GM19193 (cell line): ENCODE measurements around the gene IFIT3.

Experiments used
- POLR2A ChIP-seq: IDR thresholded peaks from 4 replicates; pipeline ENCODE4 v1.6.1; 2011; ENCODE audit not compliant: insufficient read depth, insufficient read length; ENCODE audit errors: extremely low read depth

The IFIT3 gene

GRCh38 chr10:89301721-89302445, 25.9 kb upstream of the IFIT3 start, which contains the start of gene IFIT2:
Gene IFIT2 (plus strand): TSS chr10:89302046. CDS start chr10:89302124, 78 bp downstream.
- TF ChIP-seq POLR2A, result peak; percentile 63

GRCh38 chr10:89302625-89303024, 25.2 kb upstream of the IFIT3 start:
- no peak for TF ChIP-seq POLR2A

GRCh38 chr10:89303161-89303560, 24.6 kb upstream of the IFIT3 start:
- TF ChIP-seq POLR2A, result no peak

DNA sequence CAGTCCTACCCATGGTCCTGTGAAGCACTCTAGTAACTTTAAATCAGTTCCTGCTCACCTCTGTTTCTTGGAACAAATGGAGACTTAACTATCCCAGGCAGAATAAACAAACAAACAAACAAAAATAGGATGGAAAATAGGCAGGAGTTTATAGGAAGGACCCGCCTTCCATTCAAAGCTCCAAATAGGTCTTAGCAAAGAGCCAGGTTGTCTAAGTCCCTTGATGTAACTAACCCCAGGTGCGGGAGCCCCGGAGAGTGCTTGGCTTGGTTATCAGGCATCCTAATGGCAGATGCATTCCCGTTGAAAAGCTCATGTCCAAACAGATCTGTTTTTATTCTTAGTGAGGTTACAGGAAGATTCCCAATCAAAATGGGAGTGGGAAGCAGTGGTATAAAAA, 23.8 kb upstream of the IFIT3 start:
- no peak for TF ChIP-seq POLR2A

- no peak for TF ChIP-seq POLR2A
Observed at GRCh38 chr10:89304446-89304845, 23.4 kb upstream of the IFIT3 start.

DNA sequence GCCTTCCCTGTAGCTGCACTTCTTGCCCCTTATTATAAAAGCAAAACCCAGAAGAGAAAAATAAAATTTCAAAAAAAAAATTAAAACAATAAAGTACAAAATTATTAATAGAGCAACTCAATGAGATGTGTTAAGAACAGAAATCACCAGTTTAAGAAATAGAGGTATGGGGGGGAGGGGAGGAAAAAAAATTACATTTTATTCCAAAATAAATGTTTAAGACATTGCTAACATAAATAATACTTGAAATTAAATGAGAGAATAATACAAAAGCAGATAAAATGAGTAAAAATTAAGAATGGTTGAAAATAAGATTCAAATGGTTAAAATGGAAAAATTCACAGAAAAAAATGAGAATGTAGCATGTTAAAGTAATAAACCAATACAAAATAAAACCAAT, 22.9 kb upstream of the IFIT3 start:
- TF ChIP-seq POLR2A, result no peak

DNA sequence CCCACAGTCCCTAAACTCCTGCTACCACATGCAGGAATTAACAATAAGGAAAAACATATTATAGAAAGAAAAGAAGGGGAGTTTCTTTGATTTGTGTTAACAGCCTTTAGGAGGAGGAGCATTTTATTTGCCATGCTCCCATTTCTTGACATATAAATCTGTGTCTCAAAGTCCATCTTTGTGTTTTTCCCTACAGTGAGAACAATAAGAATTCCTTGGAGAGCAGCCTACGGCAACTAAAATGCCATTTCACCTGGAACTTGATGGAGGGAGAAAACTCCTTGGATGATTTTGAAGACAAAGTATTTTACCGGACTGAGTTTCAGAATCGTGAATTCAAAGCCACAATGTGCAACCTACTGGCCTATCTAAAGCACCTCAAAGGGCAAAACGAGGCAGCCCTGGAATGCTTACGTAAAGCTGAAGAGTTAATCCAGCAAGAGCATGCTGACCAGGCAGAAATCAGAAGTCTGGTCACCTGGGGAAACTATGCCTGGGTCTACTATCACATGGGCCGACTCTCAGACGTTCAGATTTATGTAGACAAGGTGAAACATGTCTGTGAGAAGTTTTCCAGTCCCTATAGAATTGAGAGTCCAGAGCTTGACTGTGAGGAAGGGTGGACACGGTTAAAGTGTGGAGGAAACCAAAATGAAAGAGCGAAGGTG, 21.9 kb upstream of the IFIT3 start:
- no peak for TF ChIP-seq POLR2A

GRCh38 chr10:89306434-89307268, 21.1 kb upstream of the IFIT3 start:
- TF ChIP-seq POLR2A, result no peak

- no peak for TF ChIP-seq POLR2A
Observed at GRCh38 chr10:89307269-89307577, 20.6 kb upstream of the IFIT3 start.

- no peak for TF ChIP-seq POLR2A
Observed at GRCh38 chr10:89308266-89308665, 19.5 kb upstream of the IFIT3 start.

- no peak for TF ChIP-seq POLR2A
Observed at GRCh38 chr10:89308736-89309135, 19.1 kb upstream of the IFIT3 start.

DNA sequence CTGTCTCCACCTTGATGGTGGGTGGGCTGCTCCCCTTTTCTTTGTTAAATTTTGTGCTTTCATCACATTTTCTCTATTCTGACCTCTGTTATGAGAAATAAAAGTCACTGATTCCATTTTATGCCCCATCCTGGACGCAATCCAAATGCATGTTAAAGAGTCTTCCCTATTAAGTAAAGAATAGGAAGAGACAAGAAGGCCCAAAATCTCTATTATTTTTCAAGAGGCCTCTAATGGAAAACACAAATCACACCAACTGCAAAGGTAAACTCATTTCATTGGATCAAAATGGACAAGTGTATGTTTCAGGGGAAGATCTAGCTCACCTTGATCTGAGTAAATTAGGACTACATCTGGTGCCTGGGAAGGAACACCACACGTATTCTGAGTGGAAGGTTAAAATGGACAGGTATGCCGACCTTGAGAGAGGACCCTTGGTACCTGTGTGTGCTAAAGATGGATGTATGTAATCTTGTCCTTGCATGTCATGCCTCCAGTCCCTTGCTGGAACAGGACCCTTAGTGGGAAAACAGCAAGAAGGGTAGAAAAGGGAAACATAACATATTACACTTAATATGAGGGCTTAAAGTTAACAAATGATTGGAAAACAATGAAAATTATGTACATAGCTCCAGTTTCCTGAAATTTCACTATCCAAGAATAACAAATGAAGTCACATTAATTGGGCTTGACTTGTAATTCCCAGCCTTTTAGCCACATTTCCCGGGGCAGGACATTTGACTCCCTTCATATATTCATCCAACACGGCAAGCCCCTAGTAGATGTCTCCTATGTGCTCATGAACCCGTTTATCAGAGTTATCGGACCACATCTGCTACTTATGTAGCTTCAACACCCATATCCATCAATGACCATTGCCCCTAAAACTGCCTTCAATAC, 18.4 kb upstream of the IFIT3 start:
- no peak for TF ChIP-seq POLR2A

DNA sequence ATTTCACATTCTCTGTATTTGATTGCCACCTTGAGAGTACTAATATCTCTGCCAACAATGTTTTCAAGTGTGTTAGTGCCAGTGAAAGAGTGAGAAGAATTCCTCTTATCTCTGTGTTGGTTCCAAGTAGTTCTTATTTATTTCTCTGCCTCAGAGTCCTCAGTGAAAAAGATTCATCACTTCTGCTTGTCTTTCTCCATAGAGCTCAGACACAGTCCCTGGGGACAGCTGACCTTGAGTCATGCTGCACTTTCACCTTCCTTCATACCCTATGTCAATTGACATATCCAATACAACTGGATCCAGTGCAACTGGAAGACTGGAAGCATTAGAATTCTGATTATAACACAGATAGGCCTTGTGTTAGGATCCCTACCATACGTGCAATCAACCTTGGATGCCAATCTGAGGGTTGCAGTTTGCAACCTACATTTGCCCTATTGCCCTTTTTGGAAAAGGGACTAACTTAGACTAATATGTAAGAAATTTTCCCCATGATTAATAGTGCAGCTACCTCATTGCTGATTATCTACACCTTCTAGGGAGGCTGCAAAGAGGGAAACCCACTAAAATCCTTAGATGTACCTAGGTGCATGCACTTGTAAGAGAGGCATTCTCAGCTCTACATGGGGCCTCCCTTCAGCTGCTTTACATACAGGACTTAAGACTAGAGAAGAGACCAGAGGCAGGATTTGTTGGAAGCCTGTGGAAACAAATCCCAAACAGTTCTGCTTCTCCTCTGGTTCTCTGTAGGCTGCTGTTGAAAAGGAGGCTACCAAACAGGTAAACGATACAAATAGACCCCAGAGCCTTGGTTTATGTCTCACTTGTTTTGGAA, 17.5 kb upstream of the IFIT3 start:
- no peak for TF ChIP-seq POLR2A

- no peak for TF ChIP-seq POLR2A
Observed at GRCh38 chr10:89312973-89313372, 14.8 kb upstream of the IFIT3 start.
